ENCODE measurements around the gene SLC35G3. TPM values are rescaled to one million over a fixed set of nuclear protein-coding genes. Genes with fewer than 3 reads are reported as not detected.

SLC35G3 gene
- polyA plus RNA-seq, 2 of the 4 experiments (the other 2 are of a cell fraction): not detected

DNA sequence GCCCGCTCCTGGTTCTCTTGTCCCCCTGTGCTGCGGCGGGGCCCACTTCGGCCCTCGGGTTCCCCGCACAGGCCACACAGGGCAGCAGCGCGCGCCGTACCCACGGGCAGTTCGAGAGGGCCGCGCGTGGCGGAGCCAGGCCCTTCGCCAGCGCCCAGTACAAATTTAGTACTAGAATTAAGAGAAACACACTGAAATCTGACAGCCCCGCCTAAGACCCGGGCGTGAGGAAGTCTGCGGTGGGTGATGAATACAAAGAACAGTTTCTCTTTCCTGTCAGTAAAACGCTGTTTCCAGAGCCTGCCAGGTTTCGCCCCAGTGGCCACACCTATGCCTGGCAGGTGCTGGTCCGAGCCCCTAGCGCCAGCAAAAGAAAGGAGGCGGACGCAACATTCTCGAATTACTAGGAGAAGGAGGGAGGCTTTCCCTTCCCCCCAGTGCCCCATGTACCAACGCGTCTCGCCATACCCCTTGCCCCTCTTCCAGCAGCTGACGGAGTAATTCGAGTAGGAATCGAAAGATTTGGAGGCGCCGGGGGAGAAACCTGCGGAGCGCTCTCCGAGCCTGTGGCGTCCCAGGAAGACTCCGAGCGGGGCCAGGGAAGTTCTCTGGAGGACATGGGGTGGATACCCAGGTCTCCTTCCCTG is 48.1 kb upstream of the SLC35G3 start:
- Histone ChIP-seq H3K4me2 (peak overlapping the region; percentile 96), H3K4me3 (peak overlapping the region; percentile 82), H3K27ac (peak overlapping the region; percentile 88), H3K9me3 (no peaks in the 10 kb centered on the region), H3K4me1 (peaks cover 40% of the 10 kb centered on the region)
- ATAC-seq (peak; percentile 62 to 70), DNase-seq (ENCODE audit: low read depth in 1 of 2, low spot score in 1 of 2) (peak; percentile 69 to 94), FAIRE-seq (no peak)
- ChIA-PET CTCF (interaction anchor here (0.6 to 6.6 kb wide), 9 partner anchors 9 to 296 kb away, joined by 3 to 30 read pairs (median 3); partner anchors contain the start of gene SLFN12L), POLR2A (interaction anchor here (0.6 to 3.4 kb wide), 12 partner anchors 9 to 191 kb away, joined by 3 to 65 read pairs (median 4); partner anchors contain the start of gene SLFN11)
- TF ChIP-seq JUNB (IDR thresholded peaks at IDR 0.05) (no peak), FOSL2 (IDR thresholded peaks at IDR 0.05) (no peak), FOSL2 (CRISPR knock-in tag; IDR thresholded peaks at IDR 0.05) (no peak), SREBF2 (IDR thresholded peaks at IDR 0.05) (no peak), CBX8 (IDR thresholded peaks at IDR 0.05) (no peak), HOXA7 (CRISPR knock-in tag; IDR thresholded peaks at IDR 0.05) (no peak), ELK1 (IDR thresholded peaks at IDR 0.05; ENCODE audit: low read depth, low read length) (no peak), EP300 (IDR thresholded peaks at IDR 0.05) (no peak), HOXB13 (CRISPR knock-in tag; IDR thresholded peaks at IDR 0.05; ENCODE audit: low read depth) (no peak), NPAS2 (CRISPR knock-in tag; IDR thresholded peaks at IDR 0.05; ENCODE audit: borderline replicate concordance) (no peak)
- TF ChIP-seq, protein P1, sequence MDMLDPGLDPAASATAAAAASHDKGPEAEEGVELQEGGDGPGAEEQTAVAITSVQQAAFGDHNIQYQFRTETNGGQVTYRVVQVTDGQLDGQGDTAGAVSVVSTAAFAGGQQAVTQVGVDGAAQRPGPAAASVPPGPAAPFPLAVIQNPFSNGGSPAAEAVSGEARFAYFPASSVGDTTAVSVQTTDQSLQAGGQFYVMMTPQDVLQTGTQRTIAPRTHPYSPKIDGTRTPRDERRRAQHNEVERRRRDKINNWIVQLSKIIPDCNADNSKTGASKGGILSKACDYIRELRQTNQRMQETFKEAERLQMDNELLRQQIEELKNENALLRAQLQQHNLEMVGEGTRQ (IDR thresholded peaks at IDR 0.05): no peak
- TF ChIP-seq, protein P2, sequence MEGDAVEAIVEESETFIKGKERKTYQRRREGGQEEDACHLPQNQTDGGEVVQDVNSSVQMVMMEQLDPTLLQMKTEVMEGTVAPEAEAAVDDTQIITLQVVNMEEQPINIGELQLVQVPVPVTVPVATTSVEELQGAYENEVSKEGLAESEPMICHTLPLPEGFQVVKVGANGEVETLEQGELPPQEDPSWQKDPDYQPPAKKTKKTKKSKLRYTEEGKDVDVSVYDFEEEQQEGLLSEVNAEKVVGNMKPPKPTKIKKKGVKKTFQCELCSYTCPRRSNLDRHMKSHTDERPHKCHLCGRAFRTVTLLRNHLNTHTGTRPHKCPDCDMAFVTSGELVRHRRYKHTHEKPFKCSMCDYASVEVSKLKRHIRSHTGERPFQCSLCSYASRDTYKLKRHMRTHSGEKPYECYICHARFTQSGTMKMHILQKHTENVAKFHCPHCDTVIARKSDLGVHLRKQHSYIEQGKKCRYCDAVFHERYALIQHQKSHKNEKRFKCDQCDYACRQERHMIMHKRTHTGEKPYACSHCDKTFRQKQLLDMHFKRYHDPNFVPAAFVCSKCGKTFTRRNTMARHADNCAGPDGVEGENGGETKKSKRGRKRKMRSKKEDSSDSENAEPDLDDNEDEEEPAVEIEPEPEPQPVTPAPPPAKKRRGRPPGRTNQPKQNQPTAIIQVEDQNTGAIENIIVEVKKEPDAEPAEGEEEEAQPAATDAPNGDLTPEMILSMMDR (IDR thresholded peaks at IDR 0.05): no peak
- TF ChIP-seq, protein P3, sequence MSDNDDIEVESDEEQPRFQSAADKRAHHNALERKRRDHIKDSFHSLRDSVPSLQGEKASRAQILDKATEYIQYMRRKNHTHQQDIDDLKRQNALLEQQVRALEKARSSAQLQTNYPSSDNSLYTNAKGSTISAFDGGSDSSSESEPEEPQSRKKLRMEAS (IDR thresholded peaks at IDR 0.05): no peak
- WGBS (ENCODE audit: missing lambda C conversion rate): 19% methylated on average over 43 of the region's 43 CpGs

- H3K9me3 ChIP-seq: no peaks in the 10 kb centered on the region
- FAIRE-seq: no peak
- no peak overlapping the region; the same call in 2 of the 3 replicates for H3K4me3 ChIP-seq
- ChIA-PET CTCF (interaction anchor here (1.0 to 6.6 kb wide), 5 partner anchors 13 to 297 kb away, joined by 3 to 30 read pairs (median 9); partner anchors contain the start of gene SLFN12L), POLR2A (no interaction called here)
- WGBS (ENCODE audit: missing lambda C conversion rate): 91% methylated on average over 19 of the region's 19 CpGs
- TF ChIP-seq TFCP2L1 (CRISPR knock-in tag; IDR thresholded peaks at IDR 0.05): no peak
- no peak for TF ChIP-seq POLR2A (IDR thresholded peaks at IDR 0.05; ENCODE audit: low read length)
- no peak for TF ChIP-seq FOSL2 (IDR thresholded peaks at IDR 0.05)
- TF ChIP-seq FOSL2 (CRISPR knock-in tag; IDR thresholded peaks at IDR 0.05): no peak
- no peak for TF ChIP-seq ZFP36 (IDR thresholded peaks at IDR 0.05; ENCODE audit: borderline replicate concordance, partially characterized antibody)
- TF ChIP-seq CHD2 (IDR thresholded peaks at IDR 0.05; ENCODE audit: low read length, partially characterized antibody): no peak
- TF ChIP-seq FOSB (CRISPR knock-in tag; IDR thresholded peaks at IDR 0.05): no peak
- TF ChIP-seq RARB (CRISPR knock-in tag; IDR thresholded peaks at IDR 0.05): no peak
- no peak for TF ChIP-seq NFE2L2 (conservative IDR thresholded peaks at IDR 0.05; ENCODE audit: low read length)
- TF ChIP-seq, protein P1 (IDR thresholded peaks at IDR 0.05): no peak
- TF ChIP-seq EP300 (IDR thresholded peaks at IDR 0.05): no peak
- no peak for TF ChIP-seq NPAS2 (CRISPR knock-in tag; IDR thresholded peaks at IDR 0.05; ENCODE audit: borderline replicate concordance)
- TF ChIP-seq ZSCAN20 (CRISPR knock-in tag; IDR thresholded peaks at IDR 0.05): no peak
- no peak for TF ChIP-seq HDAC2 (IDR thresholded peaks at IDR 0.05)
- TF ChIP-seq POLR2AphosphoS2 (conservative IDR thresholded peaks at IDR 0.05; ENCODE audit: low read length): no peak
- no peak for TF ChIP-seq KDM1A (IDR thresholded peaks at IDR 0.05; ENCODE audit: low read depth)
- peaks cover 39% of the 10 kb centered on the region for H3K4me1 ChIP-seq
- no peak overlapping the region; a peak in 1 of 6 replicates for H3K27ac ChIP-seq
- ATAC-seq: no peak
- no peak for DNase-seq (ENCODE audit: low read depth in 1 of 2, low spot score in 1 of 2)
- peak overlapping the region; percentile 96 for H3K4me2 ChIP-seq
These were observed 47.3 kb upstream of the SLC35G3 start for GRCh38 chr17:35241520-35241919.
